A673 (cell line): ENCODE measurements around the gene OSM. TPM values are rescaled to one million over a fixed set of nuclear protein-coding genes. Genes with fewer than 3 reads are reported as not detected.
A peak's percentile ranks its signal among the peaks of the same experiment; 100 is the strongest.

Experiments
- BruUV-seq: library from RNA; stranded (reverse); fragments of 400-500 nt; replicated peaks from 2 replicates; lab custom pipeline; 2021; lab: Mats Ljungman, UMichigan
- CTCF ChIA-PET: fragments of 300-600 bp; sonication (Branson Sonifier 250); formaldehyde crosslinking; loops from one replicate; lab custom pipeline; 2022; ENCODE audit warnings: antibody characterized with exemption; lab: Charles Lee
- POLR2A ChIA-PET: fragments of 300-600 bp; sonication (Branson Sonifier 250); formaldehyde crosslinking; loops from one replicate; lab custom pipeline; 2022; ENCODE audit warnings: antibody characterized with exemption; ENCODE audit not compliant: low non-redundant PET; lab: Charles Lee
- DNase-seq: peaks from one replicate; pipeline ENCODE4 v3.0.0-alpha.2; 2015; ENCODE audit warnings: low spot score
- H3K27ac ChIP-seq: fragments of 200-600 bp; sonication (generic); 2 replicates; pipeline ENCODE4 v1.5.1; 2016; ENCODE audit warnings: mixed run types, low read depth, mild to moderate bottlenecking, mixed read lengths, antibody characterized with exemption, low read length; ENCODE audit not compliant: poor library complexity, severe bottlenecking
- H3K27me3 ChIP-seq: fragments of 200-600 bp; sonication (generic); replicated peaks from 2 replicates; pipeline ENCODE4 v1.6.1; 2017; ENCODE audit warnings: mixed run types, low read depth, mild to moderate bottlenecking, mixed read lengths, antibody characterized with exemption, low read length; ENCODE audit not compliant: insufficient read depth, poor library complexity
- H3K36me3 ChIP-seq: fragments of 200-600 bp; sonication (generic); 2 replicates; pipeline ENCODE4 v1.6.1; 2016; ENCODE audit warnings: mixed run types, mild to moderate bottlenecking, mixed read lengths, antibody characterized with exemption, low read length; ENCODE audit not compliant: insufficient read depth, poor library complexity, severe bottlenecking
- H3K4me1 ChIP-seq: fragments of 200-600 bp; sonication (generic); 2 replicates; pipeline ENCODE4 v1.6.1; 2017; ENCODE audit warnings: mixed run types, mild to moderate bottlenecking, mixed read lengths, antibody characterized with exemption, low read length; ENCODE audit not compliant: insufficient read depth, poor library complexity, severe bottlenecking
- H3K4me3 ChIP-seq: fragments of 200-600 bp; sonication (generic); 2 replicates; pipeline ENCODE4 v1.5.1; 2016; ENCODE audit warnings: low read depth, mixed run types, mild to moderate bottlenecking, mixed read lengths, low read length; ENCODE audit not compliant: poor library complexity, severe bottlenecking
- H3K9me3 ChIP-seq: fragments of 200-600 bp; sonication (generic); 2 replicates; pipeline ENCODE4 v1.6.1; 2016; ENCODE audit warnings: mixed run types, low read depth, mild to moderate bottlenecking, mixed read lengths, antibody characterized with exemption, low read length; ENCODE audit not compliant: poor library complexity, severe bottlenecking
- EZH2 ChIP-seq: fragments of 200-600 bp; sonication (generic); IDR thresholded peaks from 2 replicates; pipeline ENCODE4 v1.6.1; 2017; ENCODE audit warnings: borderline replicate concordance, low read depth, mild to moderate bottlenecking, mixed read lengths, antibody characterized with exemption, low read length; ENCODE audit not compliant: poor library complexity, severe bottlenecking
- intact Hi-C: fragments of 100-400 bp; cut with micrococcal nuclease; formaldehyde crosslinking; loops from one replicate; pipeline ENCODE4 v1.10.0; 2022; ENCODE audit not compliant: unreplicated experiment
- total RNA-seq: library from RNA; stranded (reverse); gene quantifications from 2 replicates; pipeline ENCODE4 v1.2.3, GENCODE V29; 2021
- TF ChIP-seq, protein P1 (sequence below): fragments of 300-800, 200-600 bp; sonication (generic); conservative IDR thresholded peaks from 2 replicates; pipeline ENCODE4 v1.5.1; 2017; ENCODE audit warnings: low read depth, mild to moderate bottlenecking, antibody characterized with exemption, low read length, moderate library complexity, mixed read lengths

The OSM gene
- total RNA-seq, 1 experiment from 2014 or later: not detected

DNA sequence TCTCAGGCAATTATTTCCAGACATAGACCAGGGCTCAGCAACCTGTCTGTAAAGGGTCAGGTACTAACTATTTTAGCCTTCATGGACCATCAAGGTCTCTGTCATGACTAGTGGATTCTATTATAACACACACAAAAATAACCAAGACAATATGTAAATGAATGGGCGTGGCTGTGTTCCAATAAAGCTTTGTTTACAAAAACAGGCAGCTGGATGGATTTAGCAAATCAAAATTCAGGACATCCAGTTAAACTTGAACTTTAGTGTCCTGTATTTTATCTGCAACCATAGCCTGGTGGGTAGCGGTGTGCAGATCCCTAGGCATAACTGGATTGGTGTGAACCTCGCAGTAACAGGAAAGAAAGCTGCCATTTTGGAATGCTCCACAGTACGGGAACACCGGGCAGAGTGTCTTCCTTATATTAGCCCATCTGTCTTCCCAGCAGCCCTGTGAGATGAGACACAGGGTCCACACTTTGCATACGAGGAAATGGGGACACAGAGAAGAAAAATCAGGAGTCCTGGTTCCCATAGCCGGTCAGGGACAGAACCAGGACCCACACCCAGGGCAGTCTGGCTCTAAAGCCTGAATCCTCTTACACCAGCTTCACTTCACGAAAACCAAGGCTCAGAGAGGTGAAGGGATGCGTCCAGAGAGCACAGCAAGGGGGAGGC lies 35.7 kb downstream of the OSM start:
- CTCF ChIA-PET: no interaction called here
- intact Hi-C loops: no loop called here
- Histone ChIP-seq H3K4me1 (no peaks in the 10 kb centered on the region), H3K27ac (no peak overlapping the region), H3K4me3 (no peak overlapping the region), H3K9me3 (no peaks in the 10 kb centered on the region), H3K36me3 (no peaks in the 10 kb centered on the region), H3K27me3 (no peaks in the 10 kb centered on the region)
- no peak for TF ChIP-seq EZH2
- TF ChIP-seq, protein P1, sequence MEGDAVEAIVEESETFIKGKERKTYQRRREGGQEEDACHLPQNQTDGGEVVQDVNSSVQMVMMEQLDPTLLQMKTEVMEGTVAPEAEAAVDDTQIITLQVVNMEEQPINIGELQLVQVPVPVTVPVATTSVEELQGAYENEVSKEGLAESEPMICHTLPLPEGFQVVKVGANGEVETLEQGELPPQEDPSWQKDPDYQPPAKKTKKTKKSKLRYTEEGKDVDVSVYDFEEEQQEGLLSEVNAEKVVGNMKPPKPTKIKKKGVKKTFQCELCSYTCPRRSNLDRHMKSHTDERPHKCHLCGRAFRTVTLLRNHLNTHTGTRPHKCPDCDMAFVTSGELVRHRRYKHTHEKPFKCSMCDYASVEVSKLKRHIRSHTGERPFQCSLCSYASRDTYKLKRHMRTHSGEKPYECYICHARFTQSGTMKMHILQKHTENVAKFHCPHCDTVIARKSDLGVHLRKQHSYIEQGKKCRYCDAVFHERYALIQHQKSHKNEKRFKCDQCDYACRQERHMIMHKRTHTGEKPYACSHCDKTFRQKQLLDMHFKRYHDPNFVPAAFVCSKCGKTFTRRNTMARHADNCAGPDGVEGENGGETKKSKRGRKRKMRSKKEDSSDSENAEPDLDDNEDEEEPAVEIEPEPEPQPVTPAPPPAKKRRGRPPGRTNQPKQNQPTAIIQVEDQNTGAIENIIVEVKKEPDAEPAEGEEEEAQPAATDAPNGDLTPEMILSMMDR: no peak
- BruUV-seq: no TSS peak
- no peak for DNase-seq
- POLR2A ChIA-PET: no interaction called here

DNA sequence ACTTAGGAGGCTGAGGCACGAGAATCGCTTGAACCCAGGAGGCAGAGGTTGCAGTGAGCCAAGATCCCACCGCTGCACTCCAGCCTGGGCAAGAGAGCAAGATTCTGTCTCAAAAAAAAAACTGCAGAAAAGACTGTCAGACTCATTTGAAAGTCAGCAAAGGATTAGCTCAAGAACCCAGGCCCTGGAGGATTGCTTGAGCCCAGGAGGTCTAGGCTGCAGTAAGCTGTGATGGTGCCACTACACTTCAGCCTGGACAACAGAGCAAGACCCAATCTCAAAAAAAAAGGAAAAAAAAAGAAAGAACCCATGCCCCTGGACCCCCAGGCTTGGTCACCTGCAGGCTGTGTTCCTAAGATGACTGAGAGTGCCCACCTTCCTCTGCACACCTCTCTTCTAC lies 36.3 kb downstream of the OSM start:
- POLR2A ChIA-PET: no interaction called here
- no peaks in the 10 kb centered on the region for H3K4me1 ChIP-seq
- no TSS peak for BruUV-seq
- no peaks in the 10 kb centered on the region for H3K27me3 ChIP-seq
- no peak overlapping the region for H3K27ac ChIP-seq
- no peak overlapping the region for H3K4me3 ChIP-seq
- CTCF ChIA-PET: no interaction called here
- TF ChIP-seq, protein P1: no peak
- TF ChIP-seq EZH2: no peak
- no peak for DNase-seq
- no peaks in the 10 kb centered on the region for H3K9me3 ChIP-seq
- no peaks in the 10 kb centered on the region for H3K36me3 ChIP-seq
- intact Hi-C loops: no loop called here

DNA sequence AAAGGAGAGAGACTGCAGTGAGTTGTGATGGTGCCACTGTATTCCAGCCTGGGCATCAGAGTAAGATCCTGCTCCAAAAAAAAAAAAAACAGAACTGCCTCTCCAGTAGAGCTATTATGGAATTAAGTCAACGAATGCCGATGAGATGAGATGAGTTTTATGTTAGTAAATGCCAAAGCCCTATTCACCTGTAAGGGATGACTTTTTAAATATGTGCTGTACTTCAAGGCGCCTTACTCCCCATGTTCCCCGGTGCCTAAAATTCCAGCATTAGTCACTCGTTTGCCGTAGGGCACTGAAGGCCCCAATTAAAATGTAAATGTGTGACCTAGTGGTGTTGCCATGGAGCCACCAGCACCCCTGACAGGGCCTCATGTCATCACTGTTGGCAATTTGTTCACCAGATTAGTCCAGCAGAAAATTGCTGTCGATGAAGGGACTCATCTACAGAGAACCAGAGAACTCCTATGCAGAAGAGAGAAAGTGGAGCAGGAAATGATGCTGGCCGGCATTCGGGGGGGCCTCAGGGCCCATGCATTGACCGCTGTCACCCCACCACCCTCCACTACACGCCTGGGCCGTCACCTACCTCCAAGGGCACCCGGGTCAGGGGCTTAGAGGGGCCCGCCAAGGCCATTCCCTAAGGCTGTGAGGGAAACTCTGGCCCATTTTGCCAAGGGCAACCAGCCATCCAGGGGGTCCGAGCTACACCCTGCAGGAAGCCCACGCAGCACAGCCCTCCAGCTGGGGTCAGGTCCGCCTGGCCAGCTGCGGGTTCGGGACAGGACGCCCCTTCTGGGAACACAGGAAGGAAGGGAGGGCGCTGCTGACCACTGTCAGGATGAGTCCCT lies 37.9 kb downstream of the OSM start:
- Histone ChIP-seq H3K36me3 (no peaks in the 10 kb centered on the region), H3K4me3 (no peak overlapping the region), H3K4me1 (no peaks in the 10 kb centered on the region), H3K27ac (no peak overlapping the region), H3K27me3 (no peaks in the 10 kb centered on the region), H3K9me3 (no peaks in the 10 kb centered on the region)
- ChIA-PET POLR2A (no interaction called here), CTCF (interaction anchor here (0.6 kb wide), 1 partner anchor 11 kb away, joined by 4 read pairs; no protein-coding TSS in a partner anchor)
- no TSS peak for BruUV-seq
- intact Hi-C loops: no loop called here
- peak; percentile 30 for DNase-seq
- TF ChIP-seq, protein P1: no peak
